K562 (cell line): ENCODE results near the gene HAS3. TPM values are rescaled to one million over a fixed set of nuclear protein-coding genes. Genes with fewer than 3 reads are reported as not detected.
A peak's percentile ranks its signal among the peaks of the same experiment; 100 is the strongest.

Experiments
- ATF1 ChIP-seq, 2 experiments: fragments of 450-650 bp in 1 of 2; IDR thresholded peaks; 2 replicates each; pipeline ENCODE4 v1.6.1; 2016; ENCODE audit warnings: missing compliant biosample characterization in 1 of 2, missing genetic modification characterization in 1 of 2
- KAT2B ChIP-seq: IDR thresholded peaks from one replicate; pipeline ENCODE4 v1.6.1; 2012; ENCODE audit warnings: low read depth, mild to moderate bottlenecking, control low read depth, inconsistent platforms, low read length, moderate library complexity
- PPARD ChIP-seq: fragments of 250-450 bp; sonication (Bioruptor Pico); IDR thresholded peaks from 2 replicates; pipeline ENCODE4 v1.8.0; 2022; ENCODE audit warnings: inconsistent platforms, mild to moderate bottlenecking, moderate library complexity
- SLC30A9 ChIP-seq: fragments of 250-450 bp; sonication (Bioruptor Pico); IDR thresholded peaks from 2 replicates; pipeline ENCODE4 v1.8.0; 2022; ENCODE audit warnings: mild to moderate bottlenecking, moderate library complexity
- SP2 ChIP-seq: IDR thresholded peaks from 2 replicates; pipeline ENCODE4 v1.6.1; 2011; ENCODE audit warnings: mild to moderate bottlenecking, low read depth, low read length, moderate library complexity; ENCODE audit not compliant: poor library complexity, severe bottlenecking; ENCODE audit errors: extremely low read depth
- polyA plus RNA-seq, 8 experiments: library from polyadenylated mRNA; depleted of rRNA in 4 of 8; stranded (reverse) in 5 of 8; unstranded in 3 of 8; fragments of >200 nt; fragmentation: Nextera tagmentation in 2 of 8; fragmentation: Illumina TruSeq in 1 of 8; extraction: Ambion mirVana in 2 of 8; extraction: Trizol in 1 of 8; gene quantifications; 2 replicates each; pipeline versions ENCODE4 v1.2.1 to v1.2.3, GENCODE V29; 2011 to 2014; ENCODE audit warnings: inconsistent platforms in 1 of 8, missing spikeins in 1 of 8
- total RNA-seq, 7 experiments: library from RNA; depleted of rRNA in 6 of 7; stranded (reverse); fragments of >200 nt in 6 of 7; fragmentation: Illumina TruSeq in 2 of 7; extraction: Trizol in 2 of 7; gene quantifications; 2 replicates each; pipeline versions ENCODE4 v1.2.1 to v1.2.3, GENCODE V29; 2011 to 2021; ENCODE audit warnings: low replicate concordance in 1 of 7
- TF ChIP-seq, protein P1 (sequence below): fragments of 450-650 bp; formaldehyde crosslinking; IDR thresholded peaks from 2 replicates; pipeline ENCODE4 v1.4.0; 2020; ENCODE audit warnings: mild to moderate bottlenecking, moderate library complexity
- TF ChIP-seq, protein P2 (sequence below): sonication (generic); IDR thresholded peaks from 2 replicates; pipeline ENCODE4 v1.6.1; 2016
- TF ChIP-seq, protein P3 (sequence below): fragments of 250-450 bp; sonication (Bioruptor Pico); IDR thresholded peaks from 2 replicates; pipeline ENCODE4 v1.8.0; 2021; ENCODE audit warnings: moderate library complexity, mild to moderate bottlenecking, inconsistent platforms
- TF ChIP-seq, protein P4 (sequence below): fragments of 450-650 bp; IDR thresholded peaks from 2 replicates; pipeline ENCODE4 v1.6.1; 2016; ENCODE audit warnings: mild to moderate bottlenecking, moderate library complexity

The HAS3 gene
- total and polyA plus RNA-seq, 9 of the 15 experiments (the other 6 are each of a cell fraction or from before 2014, with no cell fraction given) = 0.04 to 0.33 (median 0.13) TPM; not detected in 1

DNA sequence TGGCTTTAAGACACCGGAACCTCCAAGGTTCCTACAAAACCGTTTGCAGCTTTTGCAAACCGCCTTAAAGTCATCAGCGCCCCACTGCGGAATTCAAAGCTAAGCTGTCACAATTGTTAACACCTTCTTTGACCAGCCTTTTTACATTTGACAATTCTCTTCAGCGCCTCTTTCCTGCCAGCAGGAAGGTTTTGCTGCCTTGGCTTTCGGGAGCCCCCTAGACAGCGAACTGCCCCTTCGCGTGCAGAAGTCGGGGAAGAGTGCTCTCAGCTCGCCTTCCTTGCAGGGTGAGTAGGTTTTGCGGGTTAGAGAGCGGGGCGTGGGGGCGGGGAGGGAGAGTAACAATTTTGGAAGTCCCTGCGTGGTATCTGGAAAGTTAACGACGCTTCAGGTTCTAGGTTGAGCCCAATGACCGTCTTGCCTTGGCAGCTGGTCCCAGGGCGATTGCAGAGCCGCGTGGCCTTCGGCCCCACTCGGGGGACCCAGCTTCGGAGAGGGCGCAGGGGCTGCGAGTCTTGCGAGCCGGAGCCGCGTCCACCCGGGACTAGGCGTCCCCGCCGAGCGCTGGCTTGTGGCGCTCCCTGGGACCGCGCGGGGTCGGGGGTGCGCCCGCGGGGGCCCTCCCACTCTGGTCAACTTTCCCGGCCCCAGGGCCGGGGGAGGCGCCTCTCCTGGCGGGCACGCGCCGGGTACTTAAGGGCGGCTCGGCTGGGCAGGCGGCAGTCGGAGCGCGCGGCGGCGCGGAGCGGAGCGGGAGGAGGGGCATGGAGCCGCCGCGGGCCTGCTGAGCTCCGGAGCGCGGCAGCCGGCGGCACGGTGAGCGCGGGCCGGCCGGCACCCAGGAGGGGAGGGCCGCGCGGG is at the start of gene HAS3 (continued):
- TF ChIP-seq, protein P1, sequence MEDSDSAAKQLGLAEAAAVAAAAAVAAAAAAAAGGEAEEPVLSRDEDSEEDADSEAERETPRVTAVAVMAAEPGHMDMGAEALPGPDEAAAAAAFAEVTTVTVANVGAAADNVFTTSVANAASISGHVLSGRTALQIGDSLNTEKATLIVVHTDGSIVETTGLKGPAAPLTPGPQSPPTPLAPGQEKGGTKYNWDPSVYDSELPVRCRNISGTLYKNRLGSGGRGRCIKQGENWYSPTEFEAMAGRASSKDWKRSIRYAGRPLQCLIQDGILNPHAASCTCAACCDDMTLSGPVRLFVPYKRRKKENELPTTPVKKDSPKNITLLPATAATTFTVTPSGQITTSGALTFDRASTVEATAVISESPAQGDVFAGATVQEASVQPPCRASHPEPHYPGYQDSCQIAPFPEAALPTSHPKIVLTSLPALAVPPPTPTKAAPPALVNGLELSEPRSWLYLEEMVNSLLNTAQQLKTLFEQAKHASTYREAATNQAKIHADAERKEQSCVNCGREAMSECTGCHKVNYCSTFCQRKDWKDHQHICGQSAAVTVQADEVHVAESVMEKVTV (CRISPR knock-in tag) = 0 out of 2 replicates have a peak, but pooled peaks have one; percentile 42
- TF ChIP-seq KAT2B = no peak
- TF ChIP-seq, protein P2, sequence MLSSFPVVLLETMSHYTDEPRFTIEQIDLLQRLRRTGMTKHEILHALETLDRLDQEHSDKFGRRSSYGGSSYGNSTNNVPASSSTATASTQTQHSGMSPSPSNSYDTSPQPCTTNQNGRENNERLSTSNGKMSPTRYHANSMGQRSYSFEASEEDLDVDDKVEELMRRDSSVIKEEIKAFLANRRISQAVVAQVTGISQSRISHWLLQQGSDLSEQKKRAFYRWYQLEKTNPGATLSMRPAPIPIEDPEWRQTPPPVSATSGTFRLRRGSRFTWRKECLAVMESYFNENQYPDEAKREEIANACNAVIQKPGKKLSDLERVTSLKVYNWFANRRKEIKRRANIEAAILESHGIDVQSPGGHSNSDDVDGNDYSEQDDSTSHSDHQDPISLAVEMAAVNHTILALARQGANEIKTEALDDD = no peak
- TF ChIP-seq SP2 = no peak
- TF ChIP-seq SLC30A9 (CRISPR knock-in tag) = no peak
- TF ChIP-seq PPARD = no peak
- TF ChIP-seq ATF1 (CRISPR knock-in tag; IDR thresholded peaks at IDR 0.05) = no peak
- peak; percentile 34; the same call in 1 of the 2 replicates for TF ChIP-seq ATF1 (tag; IDR thresholded peaks at IDR 0.05)
- TF ChIP-seq, protein P3, sequence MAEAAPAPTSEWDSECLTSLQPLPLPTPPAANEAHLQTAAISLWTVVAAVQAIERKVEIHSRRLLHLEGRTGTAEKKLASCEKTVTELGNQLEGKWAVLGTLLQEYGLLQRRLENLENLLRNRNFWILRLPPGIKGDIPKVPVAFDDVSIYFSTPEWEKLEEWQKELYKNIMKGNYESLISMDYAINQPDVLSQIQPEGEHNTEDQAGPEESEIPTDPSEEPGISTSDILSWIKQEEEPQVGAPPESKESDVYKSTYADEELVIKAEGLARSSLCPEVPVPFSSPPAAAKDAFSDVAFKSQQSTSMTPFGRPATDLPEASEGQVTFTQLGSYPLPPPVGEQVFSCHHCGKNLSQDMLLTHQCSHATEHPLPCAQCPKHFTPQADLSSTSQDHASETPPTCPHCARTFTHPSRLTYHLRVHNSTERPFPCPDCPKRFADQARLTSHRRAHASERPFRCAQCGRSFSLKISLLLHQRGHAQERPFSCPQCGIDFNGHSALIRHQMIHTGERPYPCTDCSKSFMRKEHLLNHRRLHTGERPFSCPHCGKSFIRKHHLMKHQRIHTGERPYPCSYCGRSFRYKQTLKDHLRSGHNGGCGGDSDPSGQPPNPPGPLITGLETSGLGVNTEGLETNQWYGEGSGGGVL (CRISPR knock-in tag) = no peak
- TF ChIP-seq, protein P4, sequence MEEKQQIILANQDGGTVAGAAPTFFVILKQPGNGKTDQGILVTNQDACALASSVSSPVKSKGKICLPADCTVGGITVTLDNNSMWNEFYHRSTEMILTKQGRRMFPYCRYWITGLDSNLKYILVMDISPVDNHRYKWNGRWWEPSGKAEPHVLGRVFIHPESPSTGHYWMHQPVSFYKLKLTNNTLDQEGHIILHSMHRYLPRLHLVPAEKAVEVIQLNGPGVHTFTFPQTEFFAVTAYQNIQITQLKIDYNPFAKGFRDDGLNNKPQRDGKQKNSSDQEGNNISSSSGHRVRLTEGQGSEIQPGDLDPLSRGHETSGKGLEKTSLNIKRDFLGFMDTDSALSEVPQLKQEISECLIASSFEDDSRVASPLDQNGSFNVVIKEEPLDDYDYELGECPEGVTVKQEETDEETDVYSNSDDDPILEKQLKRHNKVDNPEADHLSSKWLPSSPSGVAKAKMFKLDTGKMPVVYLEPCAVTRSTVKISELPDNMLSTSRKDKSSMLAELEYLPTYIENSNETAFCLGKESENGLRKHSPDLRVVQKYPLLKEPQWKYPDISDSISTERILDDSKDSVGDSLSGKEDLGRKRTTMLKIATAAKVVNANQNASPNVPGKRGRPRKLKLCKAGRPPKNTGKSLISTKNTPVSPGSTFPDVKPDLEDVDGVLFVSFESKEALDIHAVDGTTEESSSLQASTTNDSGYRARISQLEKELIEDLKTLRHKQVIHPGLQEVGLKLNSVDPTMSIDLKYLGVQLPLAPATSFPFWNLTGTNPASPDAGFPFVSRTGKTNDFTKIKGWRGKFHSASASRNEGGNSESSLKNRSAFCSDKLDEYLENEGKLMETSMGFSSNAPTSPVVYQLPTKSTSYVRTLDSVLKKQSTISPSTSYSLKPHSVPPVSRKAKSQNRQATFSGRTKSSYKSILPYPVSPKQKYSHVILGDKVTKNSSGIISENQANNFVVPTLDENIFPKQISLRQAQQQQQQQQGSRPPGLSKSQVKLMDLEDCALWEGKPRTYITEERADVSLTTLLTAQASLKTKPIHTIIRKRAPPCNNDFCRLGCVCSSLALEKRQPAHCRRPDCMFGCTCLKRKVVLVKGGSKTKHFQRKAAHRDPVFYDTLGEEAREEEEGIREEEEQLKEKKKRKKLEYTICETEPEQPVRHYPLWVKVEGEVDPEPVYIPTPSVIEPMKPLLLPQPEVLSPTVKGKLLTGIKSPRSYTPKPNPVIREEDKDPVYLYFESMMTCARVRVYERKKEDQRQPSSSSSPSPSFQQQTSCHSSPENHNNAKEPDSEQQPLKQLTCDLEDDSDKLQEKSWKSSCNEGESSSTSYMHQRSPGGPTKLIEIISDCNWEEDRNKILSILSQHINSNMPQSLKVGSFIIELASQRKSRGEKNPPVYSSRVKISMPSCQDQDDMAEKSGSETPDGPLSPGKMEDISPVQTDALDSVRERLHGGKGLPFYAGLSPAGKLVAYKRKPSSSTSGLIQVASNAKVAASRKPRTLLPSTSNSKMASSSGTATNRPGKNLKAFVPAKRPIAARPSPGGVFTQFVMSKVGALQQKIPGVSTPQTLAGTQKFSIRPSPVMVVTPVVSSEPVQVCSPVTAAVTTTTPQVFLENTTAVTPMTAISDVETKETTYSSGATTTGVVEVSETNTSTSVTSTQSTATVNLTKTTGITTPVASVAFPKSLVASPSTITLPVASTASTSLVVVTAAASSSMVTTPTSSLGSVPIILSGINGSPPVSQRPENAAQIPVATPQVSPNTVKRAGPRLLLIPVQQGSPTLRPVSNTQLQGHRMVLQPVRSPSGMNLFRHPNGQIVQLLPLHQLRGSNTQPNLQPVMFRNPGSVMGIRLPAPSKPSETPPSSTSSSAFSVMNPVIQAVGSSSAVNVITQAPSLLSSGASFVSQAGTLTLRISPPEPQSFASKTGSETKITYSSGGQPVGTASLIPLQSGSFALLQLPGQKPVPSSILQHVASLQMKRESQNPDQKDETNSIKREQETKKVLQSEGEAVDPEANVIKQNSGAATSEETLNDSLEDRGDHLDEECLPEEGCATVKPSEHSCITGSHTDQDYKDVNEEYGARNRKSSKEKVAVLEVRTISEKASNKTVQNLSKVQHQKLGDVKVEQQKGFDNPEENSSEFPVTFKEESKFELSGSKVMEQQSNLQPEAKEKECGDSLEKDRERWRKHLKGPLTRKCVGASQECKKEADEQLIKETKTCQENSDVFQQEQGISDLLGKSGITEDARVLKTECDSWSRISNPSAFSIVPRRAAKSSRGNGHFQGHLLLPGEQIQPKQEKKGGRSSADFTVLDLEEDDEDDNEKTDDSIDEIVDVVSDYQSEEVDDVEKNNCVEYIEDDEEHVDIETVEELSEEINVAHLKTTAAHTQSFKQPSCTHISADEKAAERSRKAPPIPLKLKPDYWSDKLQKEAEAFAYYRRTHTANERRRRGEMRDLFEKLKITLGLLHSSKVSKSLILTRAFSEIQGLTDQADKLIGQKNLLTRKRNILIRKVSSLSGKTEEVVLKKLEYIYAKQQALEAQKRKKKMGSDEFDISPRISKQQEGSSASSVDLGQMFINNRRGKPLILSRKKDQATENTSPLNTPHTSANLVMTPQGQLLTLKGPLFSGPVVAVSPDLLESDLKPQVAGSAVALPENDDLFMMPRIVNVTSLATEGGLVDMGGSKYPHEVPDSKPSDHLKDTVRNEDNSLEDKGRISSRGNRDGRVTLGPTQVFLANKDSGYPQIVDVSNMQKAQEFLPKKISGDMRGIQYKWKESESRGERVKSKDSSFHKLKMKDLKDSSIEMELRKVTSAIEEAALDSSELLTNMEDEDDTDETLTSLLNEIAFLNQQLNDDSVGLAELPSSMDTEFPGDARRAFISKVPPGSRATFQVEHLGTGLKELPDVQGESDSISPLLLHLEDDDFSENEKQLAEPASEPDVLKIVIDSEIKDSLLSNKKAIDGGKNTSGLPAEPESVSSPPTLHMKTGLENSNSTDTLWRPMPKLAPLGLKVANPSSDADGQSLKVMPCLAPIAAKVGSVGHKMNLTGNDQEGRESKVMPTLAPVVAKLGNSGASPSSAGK = peak; percentile 68
